ENCODE measurements around the gene EZR.

DNA sequence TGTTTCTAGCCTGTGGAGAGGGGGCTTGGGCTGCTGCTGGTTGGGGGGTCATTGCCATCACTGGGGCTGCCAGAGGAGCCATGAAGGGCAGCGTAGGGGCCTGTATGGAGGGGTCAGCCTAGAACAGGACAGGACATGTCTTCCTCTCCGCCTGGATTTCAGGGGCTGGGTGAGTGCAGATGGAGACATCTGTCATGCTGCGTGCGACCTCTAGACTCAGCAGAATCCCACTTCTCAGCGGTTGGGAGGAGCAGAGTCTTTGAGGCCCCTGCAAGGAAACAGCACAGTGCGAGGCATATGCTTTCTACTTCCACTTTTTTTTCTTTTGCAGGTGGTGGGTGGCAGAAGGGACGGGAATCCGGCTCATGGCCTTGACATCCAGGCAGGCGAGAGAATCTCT lies 67.9 kb downstream of the EZR start:
- TF ChIP-seq, protein P1, sequence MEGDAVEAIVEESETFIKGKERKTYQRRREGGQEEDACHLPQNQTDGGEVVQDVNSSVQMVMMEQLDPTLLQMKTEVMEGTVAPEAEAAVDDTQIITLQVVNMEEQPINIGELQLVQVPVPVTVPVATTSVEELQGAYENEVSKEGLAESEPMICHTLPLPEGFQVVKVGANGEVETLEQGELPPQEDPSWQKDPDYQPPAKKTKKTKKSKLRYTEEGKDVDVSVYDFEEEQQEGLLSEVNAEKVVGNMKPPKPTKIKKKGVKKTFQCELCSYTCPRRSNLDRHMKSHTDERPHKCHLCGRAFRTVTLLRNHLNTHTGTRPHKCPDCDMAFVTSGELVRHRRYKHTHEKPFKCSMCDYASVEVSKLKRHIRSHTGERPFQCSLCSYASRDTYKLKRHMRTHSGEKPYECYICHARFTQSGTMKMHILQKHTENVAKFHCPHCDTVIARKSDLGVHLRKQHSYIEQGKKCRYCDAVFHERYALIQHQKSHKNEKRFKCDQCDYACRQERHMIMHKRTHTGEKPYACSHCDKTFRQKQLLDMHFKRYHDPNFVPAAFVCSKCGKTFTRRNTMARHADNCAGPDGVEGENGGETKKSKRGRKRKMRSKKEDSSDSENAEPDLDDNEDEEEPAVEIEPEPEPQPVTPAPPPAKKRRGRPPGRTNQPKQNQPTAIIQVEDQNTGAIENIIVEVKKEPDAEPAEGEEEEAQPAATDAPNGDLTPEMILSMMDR (IDR thresholded peaks at IDR 0.05), result no peak
- no peak for TF ChIP-seq EP300 (IDR thresholded peaks at IDR 0.05)
- no peak for TF ChIP-seq POLR2A (IDR thresholded peaks at IDR 0.05)

All from tibial nerve (tissue), 4 donors.